Neuron (in vitro differentiated cells): ENCODE results near the gene SPNS2.

ENCODE experiments used
- H2AFZ ChIP-seq: one replicate; pipeline ENCODE4 v1.6.1; 2013; ENCODE audit warnings: low read depth, mild to moderate bottlenecking, inconsistent platforms, low read length, moderate library complexity
- H3K27me3 ChIP-seq: one replicate; pipeline ENCODE4 v1.6.1; 2013; ENCODE audit warnings: low read length; ENCODE audit not compliant: insufficient read depth
- H3K36me3 ChIP-seq: one replicate; pipeline ENCODE4 v1.6.1; 2013; ENCODE audit warnings: low read length; ENCODE audit not compliant: insufficient read depth
- H3K4me1 ChIP-seq: one replicate; pipeline ENCODE4 v1.6.1; 2013; ENCODE audit warnings: low read length; ENCODE audit not compliant: insufficient read depth
- H3K4me3 ChIP-seq: 2 replicates; pipeline ENCODE4 v1.5.1; 2013; ENCODE audit warnings: mild to moderate bottlenecking, low read length, moderate library complexity
- H3K9me3 ChIP-seq: one replicate; pipeline ENCODE4 v1.6.1; 2013; ENCODE audit warnings: low read length

SPNS2 gene

DNA sequence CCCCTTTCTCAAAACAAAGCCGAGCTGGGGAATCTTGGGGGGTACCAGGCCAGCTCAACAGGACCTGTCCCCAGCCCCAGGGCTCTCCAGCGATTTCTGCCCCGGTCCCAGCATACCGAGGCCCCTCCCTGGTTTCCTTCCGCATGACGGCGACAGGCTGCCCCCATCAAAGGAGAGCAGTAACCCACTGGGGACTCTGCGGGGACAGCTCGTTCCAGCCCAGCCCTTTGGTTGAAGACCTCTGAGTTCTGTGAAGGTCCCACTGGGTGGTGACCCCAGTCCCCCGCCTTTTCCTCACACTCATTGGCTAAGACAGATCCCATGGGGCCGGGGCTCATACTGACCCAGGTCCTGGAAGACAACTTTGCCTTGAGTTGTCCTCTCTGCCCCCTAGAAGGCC is 89.7 kb downstream of the SPNS2 start:
- no peaks in the 10 kb centered on the region for H3K9me3 ChIP-seq
- peaks cover 3% of the 10 kb centered on the region for H3K4me1 ChIP-seq
- no peak overlapping the region for H2AFZ ChIP-seq
- peaks cover 80% of the 10 kb centered on the region for H3K27me3 ChIP-seq
- H3K36me3 ChIP-seq: no peaks in the 10 kb centered on the region
- H3K4me3 ChIP-seq: no peak overlapping the region
